Measurements from ENCODE around the gene TMEM74B.

GRCh38 chr20:1196634-1197033 lies 11.9 kb upstream of the TMEM74B start:
- no peak for TF ChIP-seq CTCF (IDR thresholded peaks at IDR 0.05)
- TF ChIP-seq POLR2A (IDR thresholded peaks at IDR 0.05) = no peak
